Gastrocnemius medialis (tissue), 4 donors: ENCODE measurements around the gene SCNN1B. TPM values are rescaled to one million over a fixed set of nuclear protein-coding genes. Genes with fewer than 3 reads are reported as not detected.
"Not testable (repeated sequence)": the region's sequence is repeated elsewhere in the genome, so short reads cannot be mapped to it uniquely, and the experiment has no call there.

Source experiments
- ATAC-seq, 2 donors: fragments of 150-250 bp; one replicate each; pipeline ENCODE4 v1.9.1; 2016
- DNase-seq, 2 donors: peaks; one replicate each; pipeline ENCODE4 v3.0.0-alpha.2; 2019
- H3K27ac ChIP-seq, 4 donors: fragments of 200-600 bp; sonication (generic); 1 replicate in 1 of 4; 2 replicates in 3 of 4; pipeline ENCODE4 v1.5.1; 2016 to 2018; ENCODE audit warnings: mild to moderate bottlenecking in 2 of 4, moderate library complexity in 1 of 4
- H3K27me3 ChIP-seq, 3 donors: fragments of 200-600 bp; sonication (generic) in 2 of 3; 1 replicate in 1 of 3; 2 replicates in 2 of 3; pipeline versions ENCODE4 v1.5.1 to v1.6.0; 2016 to 2019; ENCODE audit warnings: mild to moderate bottlenecking in 1 of 3, moderate library complexity in 1 of 3
- H3K36me3 ChIP-seq, 2 donors: fragments of 200-600 bp; sonication (generic) in 1 of 2; one replicate each; pipeline ENCODE4 v1.5.1; 2017 to 2018
- H3K4me1 ChIP-seq, 2 donors: fragments of 200-600 bp; sonication (generic) in 1 of 2; one replicate each; pipeline ENCODE4 v1.5.1; 2016 to 2017; ENCODE audit warnings: mild to moderate bottlenecking in 2 of 2
- H3K4me3 ChIP-seq, 4 donors: fragments of 200-600 bp; sonication (generic) in 3 of 4; 1 replicate in 1 of 4; 2 replicates in 3 of 4; pipeline ENCODE4 v1.5.1; 2016 to 2019; ENCODE audit warnings: mild to moderate bottlenecking in 2 of 4
- H3K9me3 ChIP-seq, 3 donors: fragments of 200-600 bp; sonication (generic) in 2 of 3; 1 replicate in 1 of 3; 2 replicates in 2 of 3; pipeline ENCODE4 v1.5.1; 2016 to 2019
- CTCF ChIP-seq, 5 experiments: fragments of 450-650 bp in 3 of 5; fragments of 200-600 bp in 2 of 5; sonication (generic) in 2 of 5; IDR thresholded peaks in 4 of 5; conservative IDR thresholded peaks in 1 of 5; 1 replicate in 4 of 5; 2 replicates in 1 of 5; pipeline ENCODE4 v1.5.1; 2016 to 2019; ENCODE audit warnings: antibody characterized with exemption in 5 of 5, mild to moderate bottlenecking in 3 of 5, moderate library complexity in 3 of 5
- POLR2A ChIP-seq, 2 donors: fragments of 450-650 bp; IDR thresholded peaks; one replicate each; pipeline ENCODE4 v1.6.1; 2017; ENCODE audit warnings: antibody characterized with exemption in 2 of 2, mild to moderate bottlenecking in 2 of 2, moderate library complexity in 2 of 2
- in situ Hi-C, 4 donors: fragments of 200-750 bp; cut with MboI; loops; one replicate each; pipeline versions ENCODE4 v1.15.0 to v1.8.0; 2017; ENCODE audit warnings: low sequenced_read_pairs in 4 of 4
- intact Hi-C: fragments of 100-400 bp; cut with DNase I; formaldehyde crosslinking; loops from one replicate; pipeline ENCODE4 v1.15.1; 2023; ENCODE audit warnings: low total_unique reads
- total RNA-seq, 4 donors: library from RNA; depleted of rRNA; stranded (reverse); fragments of >200 nt; gene quantifications; one replicate each; pipeline versions ENCODE4 v1.1.0 to v1.2.3, GENCODE V29; 2016

SCNN1B gene
- total RNA-seq, 4 donors from 2014 or later, result 0.81 to 2.3 (median 0.99) TPM

- H3K4me3 ChIP-seq, result no peak overlapping the region
- H3K27me3 ChIP-seq, result no peaks in the 10 kb centered on the region
- intact Hi-C loops, result no loop called here
- no peak overlapping the region for H3K27ac ChIP-seq
- peaks cover 0 to 5% of the 10 kb centered on the region in 2 donors for H3K36me3 ChIP-seq
- in situ Hi-C loops, result no loop called here
- no peaks in the 10 kb centered on the region for H3K9me3 ChIP-seq
- no peak for DNase-seq
- no peak for TF ChIP-seq CTCF (IDR thresholded peaks at IDR 0.05 in 4 of 5, conservative IDR thresholded peaks at IDR 0.05 in 1 of 5)
- TF ChIP-seq POLR2A (IDR thresholded peaks at IDR 0.05), result no peak
- ATAC-seq, result no peak
- peaks cover 10 to 19% of the 10 kb centered on the region in 2 donors for H3K4me1 ChIP-seq
Observed at GRCh38 chr16:23389201-23389600, 87.1 kb downstream of the SCNN1B start.

- peak overlapping the region in 3 of 4 donors; percentile 92 to 93 (median 93) for H3K27ac ChIP-seq
- peaks cover 17 to 23% of the 10 kb centered on the region in 2 donors for H3K4me1 ChIP-seq
- ATAC-seq, DNase-seq, H3K9me3 ChIP-seq, in situ Hi-C loops, intact Hi-C loops, H3K4me3 ChIP-seq, H3K36me3 ChIP-seq, H3K27me3 ChIP-seq: not testable (repeated sequence)
Observed at GRCh38 chr16:23389936-23390335, 87.8 kb downstream of the SCNN1B start.

GRCh38 chr16:23391381-23392222, 89.5 kb downstream of the SCNN1B start:
- Histone ChIP-seq H3K4me1 (peaks cover 30 to 36% of the 10 kb centered on the region in 2 donors), H3K27me3 (no peaks in the 10 kb centered on the region), H3K4me3 (no peak overlapping the region), H3K9me3 (no peaks in the 10 kb centered on the region), H3K36me3 (peaks cover 0 to 5% of the 10 kb centered on the region in 2 donors), H3K27ac (peak overlapping the region; percentile 83 to 93 (median 92))
- intact Hi-C loops (no loop called here), in situ Hi-C loops (no loop called here)
- DNase-seq (no peak), ATAC-seq (no peak)
- no peak for TF ChIP-seq CTCF (IDR thresholded peaks at IDR 0.05 in 4 of 5, conservative IDR thresholded peaks at IDR 0.05 in 1 of 5)
- TF ChIP-seq POLR2A (IDR thresholded peaks at IDR 0.05), result no peak

GRCh38 chr16:23392223-23392600, 90.1 kb downstream of the SCNN1B start:
- in situ Hi-C loops (no loop called here), intact Hi-C loops (no loop called here)
- Histone ChIP-seq H3K4me3 (no peak overlapping the region), H3K36me3 (peaks cover 0 to 5% of the 10 kb centered on the region in 2 donors), H3K27ac (peak overlapping the region; percentile 83 to 93 (median 92)), H3K9me3 (no peaks in the 10 kb centered on the region), H3K27me3 (no peaks in the 10 kb centered on the region), H3K4me1 (peaks cover 30 to 36% of the 10 kb centered on the region in 2 donors)
- DNase-seq, result no peak
- no peak for ATAC-seq
- no peak for TF ChIP-seq POLR2A (IDR thresholded peaks at IDR 0.05)
- TF ChIP-seq CTCF (IDR thresholded peaks at IDR 0.05 in 4 of 5, conservative IDR thresholded peaks at IDR 0.05 in 1 of 5), result no peak

- Histone ChIP-seq H3K4me1 (peaks cover 42 to 51% of the 10 kb centered on the region in 2 donors), H3K36me3 (no peaks in the 10 kb centered on the region), H3K27me3 (no peaks in the 10 kb centered on the region), H3K9me3 (no peaks in the 10 kb centered on the region), H3K4me3 (no peak overlapping the region), H3K27ac (peak overlapping the region; percentile 83 to 93 (median 92))
- DNase-seq (no peak), ATAC-seq (no peak)
- in situ Hi-C loops (no loop called here), intact Hi-C loops (no loop called here)
- TF ChIP-seq POLR2A (IDR thresholded peaks at IDR 0.05) (no peak), CTCF (IDR thresholded peaks at IDR 0.05 in 4 of 5, conservative IDR thresholded peaks at IDR 0.05 in 1 of 5) (no peak)
Observed at GRCh38 chr16:23394141-23394831, 92.2 kb downstream of the SCNN1B start.
